ENCODE measurements around the gene RPL29. TPM values are rescaled to one million over a fixed set of nuclear protein-coding genes. Genes with fewer than 3 reads are reported as not detected.

The RPL29 gene
- total RNA-seq, 1 donor from 2014 or later, result 1,666 TPM

DNA sequence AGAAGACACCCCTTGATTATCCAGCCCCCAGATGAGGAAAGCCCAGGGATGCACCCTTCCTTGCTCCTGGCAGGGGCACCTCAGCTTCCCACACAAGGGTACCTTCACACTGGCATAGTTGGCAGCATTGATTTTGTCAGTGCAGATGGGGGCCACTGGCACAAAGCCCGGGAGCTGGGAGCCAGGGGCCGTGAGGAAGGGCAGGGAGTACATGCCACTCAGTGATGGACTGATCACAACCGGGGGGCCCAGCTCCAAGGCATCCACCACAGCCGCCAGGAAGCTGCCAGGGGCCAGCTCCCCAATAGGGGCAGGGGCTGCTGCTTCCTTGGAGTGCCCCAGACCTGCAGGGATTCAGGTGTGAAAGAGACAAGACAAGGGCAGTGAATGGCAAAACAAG, 25.9 kb downstream of the RPL29 start:
- DNase-seq (ENCODE audit: low spot score), result no peak
- no peaks in the 10 kb centered on the region for H3K27me3 Mint-ChIP-seq (ENCODE audit: low read depth)
- H3K27ac Mint-ChIP-seq, result no peak overlapping the region
- no peak overlapping the region for H3K4me3 Mint-ChIP-seq (ENCODE audit: low read depth)
- no peaks in the 10 kb centered on the region for H3K9me3 Mint-ChIP-seq
- H3K36me3 Mint-ChIP-seq (ENCODE audit: low read depth), result peaks cover 6% of the 10 kb centered on the region
- H3K4me1 Mint-ChIP-seq (ENCODE audit: low read depth), result peaks cover 12% of the 10 kb centered on the region
- intact Hi-C loops (cut with micrococcal nuclease), result loop anchor here (10.0 kb wide), 1 partner anchor 715 kb away; the partner anchor contains the start of genes GNL3 and PBRM1

DNA sequence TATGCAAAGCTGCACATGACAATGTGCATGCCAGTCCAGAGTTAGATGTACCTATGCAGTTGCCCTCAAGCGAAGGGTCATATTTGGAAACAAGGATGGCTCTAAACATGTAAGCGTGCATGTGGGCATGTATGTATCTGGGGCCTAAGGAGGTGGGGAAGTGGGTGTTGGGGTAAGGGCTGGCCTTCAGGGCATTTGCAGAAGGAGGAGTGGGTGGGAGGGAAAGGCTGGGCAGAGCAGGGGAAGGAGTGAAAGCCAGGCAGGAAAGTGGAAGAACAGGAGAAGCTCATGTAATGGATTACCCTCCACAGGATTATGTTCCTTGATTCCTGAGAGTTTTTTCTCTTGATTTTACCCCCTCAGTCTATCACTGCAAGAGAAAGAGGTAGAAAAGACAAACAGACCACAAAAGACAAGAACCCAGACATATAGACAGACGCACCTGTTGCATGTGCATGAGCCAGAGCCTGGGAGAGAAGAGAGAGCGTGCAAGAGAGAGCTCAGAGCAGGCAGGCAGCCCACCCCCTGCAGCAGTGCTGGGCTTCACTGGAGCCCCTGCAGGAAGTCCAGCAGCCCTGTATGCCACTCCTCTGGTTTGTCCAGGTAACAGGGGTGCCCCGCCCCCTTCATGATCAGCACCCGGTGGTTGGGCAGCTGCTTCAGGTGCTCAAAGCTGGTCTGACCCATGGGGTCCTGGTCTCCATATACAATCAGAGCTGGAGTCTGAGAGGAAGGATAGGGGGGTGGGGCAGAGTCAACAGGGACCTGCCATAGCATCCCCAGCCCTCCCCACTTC, 26.6 kb downstream of the RPL29 start:
- H3K27ac Mint-ChIP-seq, result no peak overlapping the region
- intact Hi-C loops (cut with micrococcal nuclease), result no loop called here
- peaks cover 6% of the 10 kb centered on the region for H3K4me1 Mint-ChIP-seq (ENCODE audit: low read depth)
- H3K27me3 Mint-ChIP-seq (ENCODE audit: low read depth), result no peaks in the 10 kb centered on the region
- peak overlapping the region; percentile 67 for H3K4me3 Mint-ChIP-seq (ENCODE audit: low read depth)
- no peak for DNase-seq (ENCODE audit: low spot score)
- H3K36me3 Mint-ChIP-seq (ENCODE audit: low read depth), result peaks cover 6% of the 10 kb centered on the region
- no peaks in the 10 kb centered on the region for H3K9me3 Mint-ChIP-seq

DNA sequence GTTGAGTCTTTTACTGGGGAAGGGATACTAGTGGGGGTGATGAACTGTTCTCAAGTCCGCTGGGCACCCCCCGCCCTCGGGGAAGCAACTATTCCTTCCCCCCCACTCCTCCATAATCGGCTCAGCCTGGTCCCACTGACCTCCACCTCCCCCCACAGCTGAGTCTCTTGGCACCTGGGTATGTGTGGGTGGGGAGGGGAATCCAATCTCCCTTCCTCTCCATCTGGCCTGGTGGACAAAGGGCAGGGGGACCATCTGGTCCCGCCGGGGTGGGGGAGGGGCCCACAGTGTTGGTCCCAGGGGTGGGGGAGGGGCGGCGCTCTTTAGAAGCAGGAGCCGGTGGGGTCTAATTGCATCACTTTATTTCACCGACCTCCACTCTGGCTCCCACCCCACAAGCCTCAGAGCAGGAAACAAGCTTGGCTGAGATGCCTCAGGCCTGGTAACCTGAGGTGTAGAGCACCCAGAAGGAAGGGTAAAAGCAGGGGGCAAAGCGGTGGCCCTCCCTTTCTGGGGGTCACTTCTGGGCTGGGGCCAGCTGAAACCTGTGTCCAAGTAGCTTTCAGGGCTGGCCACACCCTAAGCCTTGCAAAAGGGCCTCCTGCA, 27.4 kb downstream of the RPL29 start:
- Mint-ChIP-seq H3K4me1 (ENCODE audit: low read depth) (peaks cover 5% of the 10 kb centered on the region), H3K36me3 (ENCODE audit: low read depth) (peaks cover 6% of the 10 kb centered on the region), H3K4me3 (ENCODE audit: low read depth) (peak overlapping the region; percentile 85), H3K27me3 (ENCODE audit: low read depth) (no peaks in the 10 kb centered on the region), H3K27ac (peak overlapping the region; percentile 49), H3K9me3 (no peaks in the 10 kb centered on the region)
- DNase-seq (ENCODE audit: low spot score), result no peak
- intact Hi-C loops (cut with micrococcal nuclease), result no loop called here

DNA sequence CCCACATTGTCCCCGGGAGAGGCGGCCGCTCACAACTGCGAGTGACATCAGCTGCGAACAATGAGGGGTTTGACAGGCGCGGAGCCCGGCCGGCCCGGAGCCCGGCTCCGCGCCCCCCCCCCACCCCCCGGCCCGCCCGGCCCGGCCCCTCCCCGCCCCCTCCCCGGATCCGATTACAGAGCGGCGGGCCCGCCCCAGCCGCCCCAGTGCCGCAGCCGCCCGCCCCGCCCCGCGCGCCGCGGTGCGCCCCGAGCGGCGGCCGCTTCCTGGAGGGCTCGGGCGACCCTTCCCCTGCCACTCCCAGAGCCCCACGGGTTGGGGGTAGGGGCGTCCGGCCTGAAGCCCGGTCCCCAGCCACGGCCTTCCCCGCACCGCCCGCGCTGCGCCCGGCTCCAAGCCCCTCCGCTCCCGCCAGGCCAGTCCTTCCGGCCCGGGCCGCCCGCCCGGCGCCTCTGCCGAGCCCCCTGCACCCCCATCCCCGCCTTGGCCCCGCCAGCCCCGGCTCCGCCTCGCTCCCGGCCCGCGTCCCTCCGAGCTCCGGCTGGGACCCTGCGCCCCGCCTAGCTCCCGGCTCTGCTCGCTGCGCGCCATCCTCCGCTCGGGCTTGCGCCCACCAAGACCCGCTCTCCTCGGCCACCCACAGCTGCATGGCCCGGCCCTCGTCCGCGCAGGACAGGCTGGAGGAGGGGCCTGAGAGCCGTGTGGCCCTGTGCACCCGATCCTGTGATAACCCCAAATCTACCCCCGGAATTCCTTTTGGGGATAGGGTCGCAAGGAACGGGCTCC, 28.1 kb downstream of the RPL29 start, which contains the start of gene PCBP4:
Gene PCBP4 (minus strand): TSS at position 71 of the 786 bp plus-strand sequence. CDS start 6,214 bp downstream, outside the sequence.
- DNase-seq (ENCODE audit: low spot score), result no peak
- peak within 1 kb of the TSS; percentile 64 for H3K27ac Mint-ChIP-seq

DNA sequence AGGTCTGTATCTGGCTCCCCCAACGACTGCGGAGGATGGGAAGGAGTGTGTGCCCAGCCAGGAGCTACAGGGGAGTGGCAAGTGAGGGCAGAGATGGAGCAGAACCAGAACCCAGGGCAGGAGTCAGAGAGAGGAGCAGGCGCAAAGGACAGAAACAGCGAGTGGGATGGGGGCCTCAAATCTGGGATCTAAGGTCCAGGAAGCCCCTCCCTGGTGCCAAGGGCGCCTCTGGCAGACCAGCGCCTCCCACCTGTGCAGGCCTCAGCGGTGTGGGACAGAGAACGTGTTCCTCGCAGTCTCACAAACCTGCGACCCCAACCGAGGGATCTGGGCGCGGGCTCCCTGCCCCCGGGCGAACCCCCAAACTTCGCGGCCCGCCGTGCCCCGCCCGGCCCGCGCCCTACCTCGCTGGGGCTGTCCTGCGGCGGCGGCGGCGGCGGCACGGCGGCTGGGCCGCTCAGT, 28.7 kb downstream of the RPL29 start:
- H3K27ac Mint-ChIP-seq, result peak overlapping the region; percentile 64
- H3K4me1 Mint-ChIP-seq (ENCODE audit: low read depth), result peaks cover 5% of the 10 kb centered on the region
- no peaks in the 10 kb centered on the region for H3K9me3 Mint-ChIP-seq
- peaks cover 6% of the 10 kb centered on the region for H3K36me3 Mint-ChIP-seq (ENCODE audit: low read depth)
- intact Hi-C loops (cut with micrococcal nuclease), result no loop called here
- no peak for DNase-seq (ENCODE audit: low spot score)
- H3K27me3 Mint-ChIP-seq (ENCODE audit: low read depth), result no peaks in the 10 kb centered on the region
- peak overlapping the region; percentile 81 for H3K4me3 Mint-ChIP-seq (ENCODE audit: low read depth)

More for the DNA sequence above, 28.1 kb downstream of the RPL29 start, which contains the start of gene PCBP4:
- Mint-ChIP-seq H3K4me3 (ENCODE audit: low read depth) (peak within 1 kb of the TSS; percentile 85), H3K27me3 (ENCODE audit: low read depth) (no peaks in the 10 kb centered on the region), H3K36me3 (ENCODE audit: low read depth) (peaks cover 6% of the 10 kb centered on the region), H3K9me3 (no peaks in the 10 kb centered on the region), H3K4me1 (ENCODE audit: low read depth) (peaks cover 5% of the 10 kb centered on the region)
- intact Hi-C loops (cut with micrococcal nuclease), result no loop called here

DNA sequence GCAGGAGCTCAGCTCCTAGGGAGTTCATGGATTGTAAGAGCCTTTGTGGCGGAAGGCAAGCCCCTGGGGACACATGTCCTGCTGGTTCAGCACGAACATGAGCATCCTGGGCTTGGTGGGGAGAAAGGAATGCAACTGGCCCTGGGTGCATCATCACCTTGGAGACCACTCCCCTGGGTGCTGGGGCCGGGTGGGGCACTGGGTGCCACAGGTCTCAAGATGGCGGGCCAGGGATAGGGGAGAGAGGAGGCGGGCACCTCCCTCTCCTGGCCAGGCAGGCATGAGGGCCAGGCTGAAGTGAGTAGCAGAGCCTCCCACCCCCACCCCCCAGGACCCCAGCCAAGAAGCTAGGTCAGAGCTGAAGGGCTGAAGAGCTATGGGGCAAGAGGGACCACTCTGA, 29.2 kb downstream of the RPL29 start:
- Mint-ChIP-seq H3K4me1 (ENCODE audit: low read depth) (peaks cover 5% of the 10 kb centered on the region), H3K27me3 (ENCODE audit: low read depth) (peaks cover 2% of the 10 kb centered on the region), H3K27ac (peak overlapping the region; percentile 64), H3K36me3 (ENCODE audit: low read depth) (peaks cover 6% of the 10 kb centered on the region), H3K9me3 (no peaks in the 10 kb centered on the region), H3K4me3 (ENCODE audit: low read depth) (peak overlapping the region; percentile 81)
- DNase-seq (ENCODE audit: low spot score), result no peak
- intact Hi-C loops (cut with micrococcal nuclease), result no loop called here

DNA sequence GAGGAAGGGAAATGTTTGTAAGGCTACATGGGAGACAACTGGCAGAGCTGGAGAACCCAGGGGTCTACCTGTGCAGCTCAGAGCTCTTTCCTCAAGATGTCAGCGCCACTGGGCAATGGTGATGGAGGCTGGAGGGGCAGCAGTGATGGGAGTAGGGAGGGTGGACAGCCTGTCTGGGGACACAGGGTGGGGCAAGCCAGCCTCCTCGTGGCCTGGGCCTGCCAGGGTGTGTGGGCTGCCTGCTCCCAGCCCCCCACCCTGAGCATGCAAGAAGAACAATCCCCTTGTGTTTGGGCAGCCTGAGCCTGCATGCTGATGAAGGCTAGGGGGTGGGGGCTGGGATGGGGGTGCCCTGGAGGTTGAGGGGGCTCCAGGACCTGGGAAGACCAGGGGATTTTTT, 29.7 kb downstream of the RPL29 start:
- Mint-ChIP-seq H3K36me3 (ENCODE audit: low read depth) (peaks cover 4% of the 10 kb centered on the region), H3K4me3 (ENCODE audit: low read depth) (peak overlapping the region; percentile 81), H3K9me3 (no peaks in the 10 kb centered on the region), H3K27me3 (ENCODE audit: low read depth) (peaks cover 2% of the 10 kb centered on the region), H3K27ac (no peak overlapping the region), H3K4me1 (ENCODE audit: low read depth) (peaks cover 5% of the 10 kb centered on the region)
- DNase-seq (ENCODE audit: low spot score), result no peak
- intact Hi-C loops (cut with micrococcal nuclease), result no loop called here

DNA sequence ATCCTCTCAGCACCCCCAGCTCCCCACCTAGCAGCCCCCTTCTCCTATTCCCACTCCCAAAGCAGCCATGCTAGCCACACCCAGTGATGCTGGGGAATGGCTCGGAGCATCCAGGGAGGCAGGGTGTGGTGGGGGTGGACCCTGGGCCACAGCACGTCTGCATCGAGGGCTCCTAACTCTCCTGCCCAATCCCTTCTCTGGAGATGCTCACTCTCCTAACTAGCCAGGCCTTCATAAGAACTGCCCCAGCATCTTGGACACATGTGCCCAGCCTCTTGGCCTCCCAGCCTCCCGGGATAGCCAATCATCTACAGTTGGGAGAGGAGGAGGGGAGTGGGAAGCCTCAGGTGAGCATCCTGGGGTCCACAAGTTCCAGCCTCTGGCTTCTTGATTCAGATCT, 31.2 kb downstream of the RPL29 start:
- no peak overlapping the region for H3K27ac Mint-ChIP-seq
- peaks cover 2% of the 10 kb centered on the region for H3K27me3 Mint-ChIP-seq (ENCODE audit: low read depth)
- DNase-seq (ENCODE audit: low spot score), result no peak
- H3K4me3 Mint-ChIP-seq (ENCODE audit: low read depth), result no peak overlapping the region
- intact Hi-C loops (cut with micrococcal nuclease), result no loop called here
- H3K36me3 Mint-ChIP-seq (ENCODE audit: low read depth), result peaks cover 4% of the 10 kb centered on the region
- no peaks in the 10 kb centered on the region for H3K9me3 Mint-ChIP-seq
- H3K4me1 Mint-ChIP-seq (ENCODE audit: low read depth), result peaks cover 5% of the 10 kb centered on the region

DNA sequence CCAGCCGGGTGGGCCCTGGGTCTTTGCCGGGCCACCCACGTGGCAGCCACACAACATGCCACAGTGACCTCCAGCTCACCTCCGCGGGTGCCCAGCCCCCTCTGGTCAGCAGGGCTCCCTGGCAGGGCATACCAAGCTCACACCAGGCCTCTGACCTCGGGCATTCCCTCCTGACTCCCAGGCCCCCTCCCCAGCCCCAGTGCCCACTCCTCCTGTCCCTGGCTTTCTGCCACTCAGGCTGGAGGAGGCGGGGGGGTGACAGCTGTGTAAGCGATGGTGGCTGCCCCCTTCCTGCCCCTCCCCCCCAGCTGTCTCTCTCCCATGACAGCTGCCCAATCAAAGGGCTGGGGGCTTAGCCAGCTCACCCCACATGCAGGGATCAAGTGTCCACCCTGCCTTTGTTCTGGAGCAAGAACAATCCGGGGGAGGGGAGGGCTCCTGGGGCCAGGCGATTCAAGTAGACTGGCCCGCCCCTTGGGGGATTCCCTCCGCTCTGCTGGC, 31.7 kb downstream of the RPL29 start:
- H3K4me3 Mint-ChIP-seq (ENCODE audit: low read depth), result no peak overlapping the region
- intact Hi-C loops (cut with micrococcal nuclease), result no loop called here
- H3K9me3 Mint-ChIP-seq, result no peaks in the 10 kb centered on the region
- H3K27ac Mint-ChIP-seq, result no peak overlapping the region
- peaks cover 2% of the 10 kb centered on the region for H3K27me3 Mint-ChIP-seq (ENCODE audit: low read depth)
- peaks cover 3% of the 10 kb centered on the region for H3K4me1 Mint-ChIP-seq (ENCODE audit: low read depth)
- no peak for DNase-seq (ENCODE audit: low spot score)
- H3K36me3 Mint-ChIP-seq (ENCODE audit: low read depth), result peaks cover under 1% of the 10 kb centered on the region

DNA sequence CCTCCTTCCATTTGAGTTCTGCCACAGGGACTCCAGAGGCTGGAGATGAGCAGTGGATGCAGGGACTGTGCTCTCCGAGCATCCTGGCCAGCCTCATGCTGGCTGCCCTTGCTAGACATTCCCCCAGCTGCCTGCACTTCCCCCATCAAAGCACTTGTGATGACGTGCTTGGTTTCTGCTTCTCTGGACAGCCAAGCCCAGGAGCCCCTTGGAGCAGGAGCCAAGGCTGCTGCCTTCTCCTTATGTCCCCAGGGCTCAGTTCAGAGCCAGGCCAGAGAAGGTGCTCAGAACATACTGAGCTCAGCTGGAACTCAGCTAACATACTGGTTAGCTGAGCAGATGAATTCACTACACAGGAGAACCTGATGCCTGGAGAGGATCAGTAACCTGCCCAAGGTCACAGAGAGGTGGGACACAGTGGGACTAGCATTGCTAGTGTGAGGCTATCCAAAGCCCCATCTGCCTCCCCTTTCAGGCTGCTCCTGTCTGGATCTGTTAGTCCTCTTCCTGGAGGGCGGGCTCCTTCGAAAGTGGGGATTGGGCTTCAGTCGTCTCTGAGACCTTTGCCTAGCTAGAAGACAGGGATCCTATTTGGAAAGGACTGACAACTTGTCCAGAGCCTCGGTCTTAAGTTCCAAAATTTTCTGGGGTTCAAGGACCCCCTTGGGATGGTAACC, 32.7 kb downstream of the RPL29 start:
- Mint-ChIP-seq H3K4me3 (ENCODE audit: low read depth) (no peak overlapping the region), H3K9me3 (no peaks in the 10 kb centered on the region), H3K27me3 (ENCODE audit: low read depth) (peaks cover 2% of the 10 kb centered on the region), H3K36me3 (ENCODE audit: low read depth) (no peaks in the 10 kb centered on the region), H3K4me1 (ENCODE audit: low read depth) (peaks cover 2% of the 10 kb centered on the region), H3K27ac (no peak overlapping the region)
- intact Hi-C loops (cut with micrococcal nuclease), result no loop called here
- no peak for DNase-seq (ENCODE audit: low spot score)

DNA sequence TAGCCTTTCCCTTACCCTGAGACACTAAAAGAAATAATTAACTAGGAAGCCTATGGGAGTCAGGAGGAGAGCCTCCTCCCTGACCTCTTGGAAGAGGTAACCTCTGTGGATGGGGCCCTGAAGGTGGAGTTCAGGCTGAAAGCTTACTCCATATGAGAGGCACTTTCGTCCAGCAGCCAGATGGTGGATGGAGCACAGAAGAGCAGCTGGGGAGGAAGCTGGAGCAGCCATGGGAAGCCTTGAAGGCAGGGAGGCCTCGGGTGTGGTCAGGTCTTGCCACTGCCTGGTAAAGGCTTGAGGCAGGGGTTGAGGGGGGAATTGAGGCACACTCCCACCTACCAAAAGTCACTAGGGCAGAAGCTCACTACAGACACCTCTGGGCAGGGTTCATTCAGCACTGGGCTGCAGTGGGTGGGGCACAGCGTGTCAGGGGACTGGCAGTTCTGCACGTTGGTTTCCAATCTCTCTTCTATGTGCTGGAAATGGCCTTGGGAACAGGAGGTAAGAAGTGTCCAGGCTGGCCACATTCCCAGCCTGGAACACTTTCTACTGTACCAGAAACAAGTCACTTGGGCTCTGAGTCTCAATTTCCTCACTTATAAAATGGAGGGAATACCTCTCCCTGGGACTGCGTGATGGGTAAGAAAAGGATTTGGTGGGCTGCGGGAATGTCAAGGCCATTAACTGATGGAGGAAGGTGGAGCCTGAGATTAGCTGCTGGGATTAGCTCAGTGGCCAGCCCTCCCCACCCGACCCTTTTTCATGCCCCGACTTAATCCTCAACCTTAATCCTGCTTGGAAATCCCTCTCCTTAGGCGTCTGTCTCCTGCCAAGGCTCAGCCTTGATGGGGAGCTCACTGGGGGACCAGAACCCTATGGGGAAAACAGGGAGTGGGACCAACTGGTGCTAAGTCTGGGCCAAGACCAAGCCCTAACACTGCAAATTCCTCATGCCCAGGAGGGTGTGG, 33.8 kb downstream of the RPL29 start:
- Mint-ChIP-seq H3K4me1 (ENCODE audit: low read depth) (peaks cover 2% of the 10 kb centered on the region), H3K9me3 (no peaks in the 10 kb centered on the region), H3K27ac (no peak overlapping the region), H3K4me3 (ENCODE audit: low read depth) (no peak overlapping the region), H3K36me3 (ENCODE audit: low read depth) (no peaks in the 10 kb centered on the region), H3K27me3 (ENCODE audit: low read depth) (peaks cover 2% of the 10 kb centered on the region)
- intact Hi-C loops (cut with micrococcal nuclease), result no loop called here
- DNase-seq (ENCODE audit: low spot score), result no peak

Measured in activated T-helper 2 cell treated with anti-CD3 and anti-CD28 coated beads, Interferon-gamma antibody, Interleukin-2, Interleukin-4, amounts not matched to agents 10 μg/mL and 5 μg/mL and 100 μg/mL, durations not matched to agents 14 hours and 24 hours and 36 hours (primary cell).